Measurements from ENCODE around the gene ARHGEF28. TPM values are rescaled to one million over a fixed set of nuclear protein-coding genes. Genes with fewer than 3 reads are reported as not detected.

Gene ARHGEF28
- total and polyA plus RNA-seq, 10 of the 15 experiments (the other 5 are each of a cell fraction or from before 2014, with no cell fraction given) = 0.10 to 0.72 (median 0.22) TPM; not detected in 2

DNA sequence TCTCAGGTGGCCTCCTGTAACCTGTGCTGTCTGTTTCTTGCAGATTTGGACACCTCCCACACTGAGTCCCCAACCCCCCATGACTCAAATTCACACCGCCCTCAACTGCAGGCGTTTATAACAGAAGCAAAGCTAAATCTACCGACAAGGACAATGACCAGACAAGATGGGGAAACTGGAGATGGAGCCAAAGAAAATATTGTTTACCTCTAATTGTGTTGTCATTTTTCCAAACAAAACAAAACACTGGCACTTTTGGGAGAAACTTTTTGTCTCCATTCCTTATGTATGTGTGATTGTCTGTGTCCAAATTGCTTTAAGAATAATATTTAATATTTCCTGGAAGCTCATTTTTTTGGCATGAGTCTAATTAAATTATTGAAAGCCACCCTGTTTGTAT lies 314.8 kb downstream of the ARHGEF28 start:
- FAIRE-seq (no peak), ATAC-seq (no peak), DNase-seq (ENCODE audit: low read depth, low spot score) (no peak)
- Histone ChIP-seq H2AFZ (ENCODE audit: control insufficient read depth, low read depth, low read length) (no peak overlapping the region), H3K4me3 (no peak overlapping the region), H3K27ac (ENCODE audit: control insufficient read depth, insufficient read depth) (no peak overlapping the region), H3K36me3 (ENCODE audit: control insufficient read depth in 2 of 2, insufficient read depth in 2 of 2, low read length in 1 of 2) (no peaks in the 10 kb centered on the region), H4K20me1 (ENCODE audit: control insufficient read depth, insufficient read depth) (no peaks in the 10 kb centered on the region), H3K79me2 (ENCODE audit: control insufficient read depth, insufficient read depth, low read length) (no peaks in the 10 kb centered on the region), H3K4me2 (ENCODE audit: control insufficient read depth, insufficient read depth) (no peak overlapping the region), H3K27me3 (replicated peaks in 1 of 2; ENCODE audit: control insufficient read depth in 2 of 2, insufficient read depth in 2 of 2, low read length in 1 of 2) (no peaks in the 10 kb centered on the region), H3K9me3 (replicated peaks; ENCODE audit: control insufficient read depth, insufficient read depth, low read length) (no peaks in the 10 kb centered on the region), H3K4me1 (ENCODE audit: control insufficient read depth, insufficient read depth, low read length) (no peaks in the 10 kb centered on the region), H3K9ac (ENCODE audit: control insufficient read depth, insufficient read depth, low read length) (no peak overlapping the region)
- in situ Hi-C loops (cut with MboI) (no loop called here), intact Hi-C loops (cut with micrococcal nuclease; ENCODE audit: unreplicated experiment) (no loop called here)
- TF ChIP-seq PAX8 (IDR thresholded peaks at IDR 0.05) (no peak), JUNB (IDR thresholded peaks at IDR 0.05) (no peak), FOS (IDR thresholded peaks at IDR 0.05; ENCODE audit: borderline replicate concordance, extremely low read depth, insufficient read length) (no peak), PAX5 (IDR thresholded peaks at IDR 0.05; ENCODE audit: borderline replicate concordance, low read depth, low read length) (no peak), SMAD1 (IDR thresholded peaks at IDR 0.05; ENCODE audit: low read depth, partially characterized antibody) (no peak), ZBED1 (IDR thresholded peaks at IDR 0.05; ENCODE audit: borderline replicate concordance) (no peak), ZNF622 (IDR thresholded peaks at IDR 0.05) (no peak), CHD1 (IDR thresholded peaks at IDR 0.05; ENCODE audit: low read depth, low read length) (no peak), FOXM1 (IDR thresholded peaks at IDR 0.05; ENCODE audit: low read depth, low read length) (no peak), YY1 (IDR thresholded peaks at IDR 0.05; ENCODE audit: low read depth, low read length) (no peak), NFYB (IDR thresholded peaks at IDR 0.05; ENCODE audit: insufficient read depth, low read depth, low read length) (no peak), SREBF2 (IDR thresholded peaks at IDR 0.05; ENCODE audit: low read length) (no peak), MTA3 (IDR thresholded peaks at IDR 0.05; ENCODE audit: borderline replicate concordance, low read length) (no peak), CBX3 (IDR thresholded peaks at IDR 0.05; ENCODE audit: borderline replicate concordance, low read depth) (no peak), KAT2A (conservative IDR thresholded peaks at IDR 0.05; ENCODE audit: control insufficient read depth, low read depth, low read length) (no peak), NFIC (IDR thresholded peaks at IDR 0.05; ENCODE audit: low read depth, low read length) (no peak)
- TF ChIP-seq, protein P1, sequence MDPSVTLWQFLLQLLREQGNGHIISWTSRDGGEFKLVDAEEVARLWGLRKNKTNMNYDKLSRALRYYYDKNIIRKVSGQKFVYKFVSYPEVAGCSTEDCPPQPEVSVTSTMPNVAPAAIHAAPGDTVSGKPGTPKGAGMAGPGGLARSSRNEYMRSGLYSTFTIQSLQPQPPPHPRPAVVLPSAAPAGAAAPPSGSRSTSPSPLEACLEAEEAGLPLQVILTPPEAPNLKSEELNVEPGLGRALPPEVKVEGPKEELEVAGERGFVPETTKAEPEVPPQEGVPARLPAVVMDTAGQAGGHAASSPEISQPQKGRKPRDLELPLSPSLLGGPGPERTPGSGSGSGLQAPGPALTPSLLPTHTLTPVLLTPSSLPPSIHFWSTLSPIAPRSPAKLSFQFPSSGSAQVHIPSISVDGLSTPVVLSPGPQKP (IDR thresholded peaks at IDR 0.05; ENCODE audit: low read depth, low read length) = no peak
- WGBS (ENCODE audit: insufficient coverage, insufficient replicate concordance, low lambda C conversion rate, missing lambda C conversion rate) = 38% methylated on average over 3 of the region's 3 CpGs
- SMC1A ChIA-PET (ENCODE audit: uncharacterized antibody, unreplicated experiment) = interaction anchor here (1.4 kb wide), 1 partner anchor 21 kb away, joined by 4 read pairs; no protein-coding TSS in a partner anchor
- no TSS peak for BruUV-seq (replicated peaks)
- RAD21 ChIA-PET (ENCODE audit: unreplicated experiment) = no interaction called here
- POLR2A ChIA-PET = no interaction called here
- CTCF ChIA-PET = interaction anchor here (1.2 kb wide), 1 partner anchor 38 kb away, joined by 4 read pairs; no protein-coding TSS in a partner anchor

All from GM12878 (cell line).